Measurements from ENCODE around the gene CD200.

DNA sequence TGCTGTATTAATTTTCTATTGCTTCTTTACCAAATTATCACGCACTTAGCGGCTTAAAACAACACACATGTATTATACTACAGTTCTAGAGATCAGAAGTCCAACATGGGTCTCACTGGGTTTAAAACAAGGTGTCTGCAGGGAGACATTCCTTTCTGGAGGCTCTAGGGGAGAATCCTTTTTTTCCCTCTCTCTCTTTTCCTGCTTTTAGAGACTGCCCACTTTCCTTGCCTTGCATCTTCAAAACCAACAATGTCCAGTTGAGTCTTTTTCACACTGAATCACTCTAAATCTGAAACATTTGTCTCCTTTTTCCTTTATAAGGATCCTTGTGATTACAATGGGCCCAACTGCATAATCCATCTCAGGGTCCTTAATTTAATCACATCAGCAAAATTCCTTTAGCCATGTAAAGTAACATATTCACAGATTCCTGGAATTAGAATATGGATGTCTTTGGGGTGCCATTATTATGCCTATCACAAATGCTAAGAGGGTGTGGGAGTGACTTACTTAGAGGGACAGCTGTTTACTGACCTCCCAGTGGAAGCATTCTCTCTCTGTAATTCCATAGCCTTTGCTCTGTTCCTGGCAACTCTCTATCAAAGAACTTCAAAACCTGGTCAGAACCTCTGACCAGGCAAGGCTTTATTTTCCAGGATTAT, 21.8 kb downstream of the CD200 start:
- TF ChIP-seq, protein P1, sequence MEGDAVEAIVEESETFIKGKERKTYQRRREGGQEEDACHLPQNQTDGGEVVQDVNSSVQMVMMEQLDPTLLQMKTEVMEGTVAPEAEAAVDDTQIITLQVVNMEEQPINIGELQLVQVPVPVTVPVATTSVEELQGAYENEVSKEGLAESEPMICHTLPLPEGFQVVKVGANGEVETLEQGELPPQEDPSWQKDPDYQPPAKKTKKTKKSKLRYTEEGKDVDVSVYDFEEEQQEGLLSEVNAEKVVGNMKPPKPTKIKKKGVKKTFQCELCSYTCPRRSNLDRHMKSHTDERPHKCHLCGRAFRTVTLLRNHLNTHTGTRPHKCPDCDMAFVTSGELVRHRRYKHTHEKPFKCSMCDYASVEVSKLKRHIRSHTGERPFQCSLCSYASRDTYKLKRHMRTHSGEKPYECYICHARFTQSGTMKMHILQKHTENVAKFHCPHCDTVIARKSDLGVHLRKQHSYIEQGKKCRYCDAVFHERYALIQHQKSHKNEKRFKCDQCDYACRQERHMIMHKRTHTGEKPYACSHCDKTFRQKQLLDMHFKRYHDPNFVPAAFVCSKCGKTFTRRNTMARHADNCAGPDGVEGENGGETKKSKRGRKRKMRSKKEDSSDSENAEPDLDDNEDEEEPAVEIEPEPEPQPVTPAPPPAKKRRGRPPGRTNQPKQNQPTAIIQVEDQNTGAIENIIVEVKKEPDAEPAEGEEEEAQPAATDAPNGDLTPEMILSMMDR (IDR thresholded peaks at IDR 0.05) = no peak
- TF ChIP-seq POLR2AphosphoS5 (IDR thresholded peaks at IDR 0.05; ENCODE audit: low read depth, low read length) (no peak), TCF7L2 (IDR thresholded peaks at IDR 0.05; ENCODE audit: low read depth, low read length) (no peak)
- TF ChIP-seq, protein P2, sequence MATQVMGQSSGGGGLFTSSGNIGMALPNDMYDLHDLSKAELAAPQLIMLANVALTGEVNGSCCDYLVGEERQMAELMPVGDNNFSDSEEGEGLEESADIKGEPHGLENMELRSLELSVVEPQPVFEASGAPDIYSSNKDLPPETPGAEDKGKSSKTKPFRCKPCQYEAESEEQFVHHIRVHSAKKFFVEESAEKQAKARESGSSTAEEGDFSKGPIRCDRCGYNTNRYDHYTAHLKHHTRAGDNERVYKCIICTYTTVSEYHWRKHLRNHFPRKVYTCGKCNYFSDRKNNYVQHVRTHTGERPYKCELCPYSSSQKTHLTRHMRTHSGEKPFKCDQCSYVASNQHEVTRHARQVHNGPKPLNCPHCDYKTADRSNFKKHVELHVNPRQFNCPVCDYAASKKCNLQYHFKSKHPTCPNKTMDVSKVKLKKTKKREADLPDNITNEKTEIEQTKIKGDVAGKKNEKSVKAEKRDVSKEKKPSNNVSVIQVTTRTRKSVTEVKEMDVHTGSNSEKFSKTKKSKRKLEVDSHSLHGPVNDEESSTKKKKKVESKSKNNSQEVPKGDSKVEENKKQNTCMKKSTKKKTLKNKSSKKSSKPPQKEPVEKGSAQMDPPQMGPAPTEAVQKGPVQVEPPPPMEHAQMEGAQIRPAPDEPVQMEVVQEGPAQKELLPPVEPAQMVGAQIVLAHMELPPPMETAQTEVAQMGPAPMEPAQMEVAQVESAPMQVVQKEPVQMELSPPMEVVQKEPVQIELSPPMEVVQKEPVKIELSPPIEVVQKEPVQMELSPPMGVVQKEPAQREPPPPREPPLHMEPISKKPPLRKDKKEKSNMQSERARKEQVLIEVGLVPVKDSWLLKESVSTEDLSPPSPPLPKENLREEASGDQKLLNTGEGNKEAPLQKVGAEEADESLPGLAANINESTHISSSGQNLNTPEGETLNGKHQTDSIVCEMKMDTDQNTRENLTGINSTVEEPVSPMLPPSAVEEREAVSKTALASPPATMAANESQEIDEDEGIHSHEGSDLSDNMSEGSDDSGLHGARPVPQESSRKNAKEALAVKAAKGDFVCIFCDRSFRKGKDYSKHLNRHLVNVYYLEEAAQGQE (IDR thresholded peaks at IDR 0.05; ENCODE audit: insufficient read depth in 1 of 2, low read depth in 2 of 2, low read length in 1 of 2) = no peak
